ENCODE measurements around the gene MGAT4B. TPM values are rescaled to one million over a fixed set of nuclear protein-coding genes. Genes with fewer than 3 reads are reported as not detected.
A peak's percentile ranks its signal among the peaks of the same experiment; 100 is the strongest.

MGAT4B gene
- total RNA-seq, 1 donor from 2014 or later = 118 TPM

- Histone ChIP-seq H3K4me1 (peaks cover 44% of the 10 kb centered on the region), H3K36me3 (peaks cover 45% of the 10 kb centered on the region), H3K27ac (peak overlapping the region; percentile 78), H3K4me3 (peak overlapping the region; percentile 68), H3K27me3 (no peaks in the 10 kb centered on the region), H3K9me3 (no peaks in the 10 kb centered on the region)
- ATAC-seq (no peak), DNase-seq (no peak)
- no peak for TF ChIP-seq CTCF (IDR thresholded peaks at IDR 0.05)
- intact Hi-C loops (cut with DNase I) = loop anchor here (5.0 kb wide), 1 partner anchor 35 kb away; no protein-coding TSS in a partner anchor
Measured at GRCh38 chr5:179796877-179797608, 9.6 kb downstream of the MGAT4B start.

- peaks cover 41% of the 10 kb centered on the region for H3K36me3 ChIP-seq
- H3K27me3 ChIP-seq = no peaks in the 10 kb centered on the region
- intact Hi-C loops (cut with DNase I) = loop anchor here (5.0 kb wide), 1 partner anchor 34 kb away; no protein-coding TSS in a partner anchor
- H3K9me3 ChIP-seq = no peaks in the 10 kb centered on the region
- H3K4me1 ChIP-seq = peaks cover 49% of the 10 kb centered on the region
- ATAC-seq = peak; percentile 84
- peak overlapping the region; percentile 78 for H3K27ac ChIP-seq
- DNase-seq = peak; percentile 94
- H3K4me3 ChIP-seq = peak overlapping the region; percentile 68
- peak; percentile 83 for TF ChIP-seq CTCF (IDR thresholded peaks at IDR 0.05)
Measured at GRCh38 chr5:179795863-179796833, 10.5 kb downstream of the MGAT4B start.

- Histone ChIP-seq H3K4me3 (peak overlapping the region; percentile 68), H3K27ac (peak overlapping the region; percentile 78), H3K4me1 (peaks cover 49% of the 10 kb centered on the region), H3K9me3 (no peaks in the 10 kb centered on the region), H3K27me3 (no peaks in the 10 kb centered on the region), H3K36me3 (peaks cover 34% of the 10 kb centered on the region)
- TF ChIP-seq CTCF (IDR thresholded peaks at IDR 0.05) = no peak
- DNase-seq = peak; percentile 80
- intact Hi-C loops (cut with DNase I) = loop anchor here (5.0 kb wide), 1 partner anchor 33 kb away; no protein-coding TSS in a partner anchor
- ATAC-seq = peak; percentile 32
Measured at GRCh38 chr5:179795049-179795862, 11.4 kb downstream of the MGAT4B start.

- no peak for TF ChIP-seq CTCF (IDR thresholded peaks at IDR 0.05)
- no peak for ATAC-seq
- Histone ChIP-seq H3K4me1 (peaks cover 49% of the 10 kb centered on the region), H3K4me3 (peak overlapping the region; percentile 68), H3K27ac (peak overlapping the region; percentile 81), H3K27me3 (no peaks in the 10 kb centered on the region), H3K9me3 (no peaks in the 10 kb centered on the region), H3K36me3 (peaks cover 27% of the 10 kb centered on the region)
- intact Hi-C loops (cut with DNase I) = no loop called here
- DNase-seq = no peak
Measured at GRCh38 chr5:179794575-179794974, 12.1 kb downstream of the MGAT4B start.

- Histone ChIP-seq H3K4me1 (peaks cover 49% of the 10 kb centered on the region), H3K36me3 (peaks cover 23% of the 10 kb centered on the region), H3K9me3 (no peaks in the 10 kb centered on the region), H3K27me3 (no peaks in the 10 kb centered on the region), H3K4me3 (peak overlapping the region; percentile 68), H3K27ac (peak overlapping the region; percentile 81)
- DNase-seq (no peak), ATAC-seq (no peak)
- intact Hi-C loops (cut with DNase I) = no loop called here
- TF ChIP-seq CTCF (IDR thresholded peaks at IDR 0.05) = no peak
Measured at GRCh38 chr5:179794171-179794570, 12.5 kb downstream of the MGAT4B start.
